Liver (tissue), 3 donors: ENCODE measurements around the gene EMSY.

Source experiments
- EGR1 ChIP-seq, 2 donors: IDR thresholded peaks; 2 replicates each; pipeline ENCODE4 v1.6.1; 2016 to 2018; ENCODE audit warnings: antibody characterized with exemption in 2 of 2, low read depth in 2 of 2
- GABPA ChIP-seq, 2 donors: IDR thresholded peaks in 1 of 2; conservative IDR thresholded peaks in 1 of 2; 2 replicates each; pipeline ENCODE4 v1.6.1; 2016; ENCODE audit warnings: antibody characterized with exemption in 2 of 2, mild to moderate bottlenecking in 1 of 2, moderate library complexity in 1 of 2
- HNF4G ChIP-seq: IDR thresholded peaks from 2 replicates; pipeline ENCODE4 v1.6.1; 2016; ENCODE audit warnings: antibody characterized with exemption
- JUND ChIP-seq, 2 donors: IDR thresholded peaks; 2 replicates each; pipeline ENCODE4 v1.6.1; 2016; ENCODE audit warnings: antibody characterized with exemption in 2 of 2
- RAD21 ChIP-seq, 2 donors: IDR thresholded peaks; 2 replicates each; pipeline ENCODE4 v1.6.1; 2016; ENCODE audit warnings: antibody characterized with exemption in 2 of 2, mild to moderate bottlenecking in 2 of 2
- TF ChIP-seq, protein P1 (sequence below): fragments of 150-350 bp; IDR thresholded peaks from 2 replicates; pipeline ENCODE4 v1.5.1; 2017; ENCODE audit warnings: improper control_type of control experiment, low read depth, low read length; ENCODE audit not compliant: missing input control
- TF ChIP-seq, protein P2 (sequence below): IDR thresholded peaks from 2 replicates; pipeline ENCODE4 v1.6.1; 2016; ENCODE audit warnings: antibody characterized with exemption, mild to moderate bottlenecking
- TF ChIP-seq, protein P3 (sequence below): IDR thresholded peaks from 2 replicates; pipeline ENCODE4 v1.6.1; 2016; ENCODE audit warnings: antibody characterized with exemption
- TF ChIP-seq, protein P4 (sequence below): IDR thresholded peaks from 2 replicates; pipeline ENCODE4 v1.6.1; 2016; ENCODE audit warnings: antibody characterized with exemption
- TF ChIP-seq, protein P5 (sequence below): IDR thresholded peaks from 2 replicates; pipeline ENCODE4 v1.6.1; 2016; ENCODE audit warnings: antibody characterized with exemption
- donor health status: healthy.
- donor health status: healthy.

DNA sequence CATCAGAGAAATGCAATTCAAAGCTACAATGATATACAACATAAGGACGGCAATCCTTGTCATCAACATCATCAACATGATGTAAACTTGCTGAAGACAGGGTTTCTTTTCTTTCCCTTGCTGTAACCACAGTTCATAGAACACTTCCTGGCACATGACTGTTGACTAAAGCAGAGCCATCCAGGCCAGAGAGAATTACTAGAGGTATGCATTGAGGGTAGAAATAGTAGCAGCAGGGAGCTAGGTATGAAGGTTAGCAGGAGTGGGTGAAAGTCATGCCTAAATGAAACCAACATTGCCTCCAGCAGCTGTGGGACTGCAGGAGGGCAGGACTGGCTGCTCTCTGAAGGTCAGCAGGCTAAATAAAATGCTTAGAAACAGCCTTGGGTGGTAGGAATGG, 122.0 kb downstream of the EMSY start:
- TF ChIP-seq, protein P1, sequence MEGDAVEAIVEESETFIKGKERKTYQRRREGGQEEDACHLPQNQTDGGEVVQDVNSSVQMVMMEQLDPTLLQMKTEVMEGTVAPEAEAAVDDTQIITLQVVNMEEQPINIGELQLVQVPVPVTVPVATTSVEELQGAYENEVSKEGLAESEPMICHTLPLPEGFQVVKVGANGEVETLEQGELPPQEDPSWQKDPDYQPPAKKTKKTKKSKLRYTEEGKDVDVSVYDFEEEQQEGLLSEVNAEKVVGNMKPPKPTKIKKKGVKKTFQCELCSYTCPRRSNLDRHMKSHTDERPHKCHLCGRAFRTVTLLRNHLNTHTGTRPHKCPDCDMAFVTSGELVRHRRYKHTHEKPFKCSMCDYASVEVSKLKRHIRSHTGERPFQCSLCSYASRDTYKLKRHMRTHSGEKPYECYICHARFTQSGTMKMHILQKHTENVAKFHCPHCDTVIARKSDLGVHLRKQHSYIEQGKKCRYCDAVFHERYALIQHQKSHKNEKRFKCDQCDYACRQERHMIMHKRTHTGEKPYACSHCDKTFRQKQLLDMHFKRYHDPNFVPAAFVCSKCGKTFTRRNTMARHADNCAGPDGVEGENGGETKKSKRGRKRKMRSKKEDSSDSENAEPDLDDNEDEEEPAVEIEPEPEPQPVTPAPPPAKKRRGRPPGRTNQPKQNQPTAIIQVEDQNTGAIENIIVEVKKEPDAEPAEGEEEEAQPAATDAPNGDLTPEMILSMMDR = no peak
- no peak for TF ChIP-seq GABPA (IDR thresholded peaks at IDR 0.05 in 1 of 2, conservative IDR thresholded peaks at IDR 0.05 in 1 of 2)
- TF ChIP-seq, protein P2, sequence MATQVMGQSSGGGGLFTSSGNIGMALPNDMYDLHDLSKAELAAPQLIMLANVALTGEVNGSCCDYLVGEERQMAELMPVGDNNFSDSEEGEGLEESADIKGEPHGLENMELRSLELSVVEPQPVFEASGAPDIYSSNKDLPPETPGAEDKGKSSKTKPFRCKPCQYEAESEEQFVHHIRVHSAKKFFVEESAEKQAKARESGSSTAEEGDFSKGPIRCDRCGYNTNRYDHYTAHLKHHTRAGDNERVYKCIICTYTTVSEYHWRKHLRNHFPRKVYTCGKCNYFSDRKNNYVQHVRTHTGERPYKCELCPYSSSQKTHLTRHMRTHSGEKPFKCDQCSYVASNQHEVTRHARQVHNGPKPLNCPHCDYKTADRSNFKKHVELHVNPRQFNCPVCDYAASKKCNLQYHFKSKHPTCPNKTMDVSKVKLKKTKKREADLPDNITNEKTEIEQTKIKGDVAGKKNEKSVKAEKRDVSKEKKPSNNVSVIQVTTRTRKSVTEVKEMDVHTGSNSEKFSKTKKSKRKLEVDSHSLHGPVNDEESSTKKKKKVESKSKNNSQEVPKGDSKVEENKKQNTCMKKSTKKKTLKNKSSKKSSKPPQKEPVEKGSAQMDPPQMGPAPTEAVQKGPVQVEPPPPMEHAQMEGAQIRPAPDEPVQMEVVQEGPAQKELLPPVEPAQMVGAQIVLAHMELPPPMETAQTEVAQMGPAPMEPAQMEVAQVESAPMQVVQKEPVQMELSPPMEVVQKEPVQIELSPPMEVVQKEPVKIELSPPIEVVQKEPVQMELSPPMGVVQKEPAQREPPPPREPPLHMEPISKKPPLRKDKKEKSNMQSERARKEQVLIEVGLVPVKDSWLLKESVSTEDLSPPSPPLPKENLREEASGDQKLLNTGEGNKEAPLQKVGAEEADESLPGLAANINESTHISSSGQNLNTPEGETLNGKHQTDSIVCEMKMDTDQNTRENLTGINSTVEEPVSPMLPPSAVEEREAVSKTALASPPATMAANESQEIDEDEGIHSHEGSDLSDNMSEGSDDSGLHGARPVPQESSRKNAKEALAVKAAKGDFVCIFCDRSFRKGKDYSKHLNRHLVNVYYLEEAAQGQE = no peak
- TF ChIP-seq, protein P3, sequence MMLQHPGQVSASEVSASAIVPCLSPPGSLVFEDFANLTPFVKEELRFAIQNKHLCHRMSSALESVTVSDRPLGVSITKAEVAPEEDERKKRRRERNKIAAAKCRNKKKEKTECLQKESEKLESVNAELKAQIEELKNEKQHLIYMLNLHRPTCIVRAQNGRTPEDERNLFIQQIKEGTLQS = no peak
- TF ChIP-seq JUND (IDR thresholded peaks at IDR 0.05) = no peak
- TF ChIP-seq RAD21 (IDR thresholded peaks at IDR 0.05) = no peak
- TF ChIP-seq, protein P4, sequence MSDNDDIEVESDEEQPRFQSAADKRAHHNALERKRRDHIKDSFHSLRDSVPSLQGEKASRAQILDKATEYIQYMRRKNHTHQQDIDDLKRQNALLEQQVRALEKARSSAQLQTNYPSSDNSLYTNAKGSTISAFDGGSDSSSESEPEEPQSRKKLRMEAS = no peak
- TF ChIP-seq EGR1 (IDR thresholded peaks at IDR 0.05; ENCODE audit: low read depth in 2 of 2) = no peak
- TF ChIP-seq, protein P5, sequence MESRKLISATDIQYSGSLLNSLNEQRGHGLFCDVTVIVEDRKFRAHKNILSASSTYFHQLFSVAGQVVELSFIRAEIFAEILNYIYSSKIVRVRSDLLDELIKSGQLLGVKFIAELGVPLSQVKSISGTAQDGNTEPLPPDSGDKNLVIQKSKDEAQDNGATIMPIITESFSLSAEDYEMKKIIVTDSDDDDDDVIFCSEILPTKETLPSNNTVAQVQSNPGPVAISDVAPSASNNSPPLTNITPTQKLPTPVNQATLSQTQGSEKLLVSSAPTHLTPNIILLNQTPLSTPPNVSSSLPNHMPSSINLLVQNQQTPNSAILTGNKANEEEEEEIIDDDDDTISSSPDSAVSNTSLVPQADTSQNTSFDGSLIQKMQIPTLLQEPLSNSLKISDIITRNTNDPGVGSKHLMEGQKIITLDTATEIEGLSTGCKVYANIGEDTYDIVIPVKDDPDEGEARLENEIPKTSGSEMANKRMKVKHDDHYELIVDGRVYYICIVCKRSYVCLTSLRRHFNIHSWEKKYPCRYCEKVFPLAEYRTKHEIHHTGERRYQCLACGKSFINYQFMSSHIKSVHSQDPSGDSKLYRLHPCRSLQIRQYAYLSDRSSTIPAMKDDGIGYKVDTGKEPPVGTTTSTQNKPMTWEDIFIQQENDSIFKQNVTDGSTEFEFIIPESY = no peak
- no peak for TF ChIP-seq HNF4G
